ENCODE results near the gene PFKP.

GRCh38 chr10:3151889-3152565, 84.7 kb downstream of the PFKP start:
- TF ChIP-seq CTCF (IDR thresholded peaks at IDR 0.05; ENCODE audit: low read depth, low read length) = no peak
- TF ChIP-seq MAX (IDR thresholded peaks at IDR 0.05; ENCODE audit: low read depth, low read length) = no peak
- no peak for TF ChIP-seq MYC (IDR thresholded peaks at IDR 0.05; ENCODE audit: low read depth, low read length)

Measured in NB4 (cell line).